Smooth muscle cell of the brain vasculature (primary cell): Measurements from ENCODE around the gene GRIN2D.

Experiments used
- DNase-seq: peaks from one replicate; pipeline ENCODE4 v3.0.0-alpha.2; 2012; ENCODE audit warnings: low read depth, low spot score

GRIN2D gene

GRCh38 chr19:48441360-48442050 is 48.0 kb downstream of the GRIN2D start:
- no peak for DNase-seq

- DNase-seq = no peak
These were observed 48.9 kb downstream of the GRIN2D start for GRCh38 chr19:48442116-48443035.

DNA sequence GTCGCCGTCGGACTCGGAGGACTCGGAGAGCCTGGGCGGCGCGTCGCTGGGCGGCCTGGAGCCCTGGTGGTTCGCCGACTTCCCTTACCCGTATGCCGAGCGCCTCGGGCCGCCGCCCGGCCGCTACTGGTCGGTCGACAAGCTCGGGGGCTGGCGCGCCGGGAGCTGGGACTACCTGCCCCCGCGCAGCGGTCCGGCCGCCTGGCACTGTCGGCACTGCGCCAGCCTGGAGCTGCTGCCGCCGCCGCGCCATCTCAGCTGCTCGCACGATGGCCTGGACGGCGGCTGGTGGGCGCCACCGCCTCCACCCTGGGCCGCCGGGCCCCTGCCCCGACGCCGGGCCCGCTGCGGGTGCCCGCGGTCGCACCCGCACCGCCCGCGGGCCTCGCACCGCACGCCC is 49.8 kb downstream of the GRIN2D start:
- no peak for DNase-seq
